ENCODE measurements around the gene CACNA1D.
"Not testable (repeated sequence)": the region's sequence is repeated elsewhere in the genome, so short reads cannot be mapped to it uniquely, and the experiment has no call there.

CACNA1D gene

GRCh38 chr3:53630547-53630946 lies 136.1 kb downstream of the CACNA1D start:
- peaks cover 0 to 2% of the 10 kb centered on the region in 2 donors for H3K27me3 ChIP-seq (ENCODE audit: control insufficient read depth in 1 of 2, insufficient read depth in 2 of 2, low read length in 2 of 2)
- no peak overlapping the region for H3K9ac ChIP-seq (ENCODE audit: low read length in 2 of 2)
- H3K27ac ChIP-seq (ENCODE audit: low read length) = no peak overlapping the region
- peaks cover 0 to 5% of the 10 kb centered on the region in 2 donors for H3K9me3 ChIP-seq (ENCODE audit: control insufficient read depth in 2 of 2, low read length in 2 of 2)
- H3K4me3 ChIP-seq (ENCODE audit: low read length in 2 of 2) = no peak overlapping the region
- H3K4me1 ChIP-seq (ENCODE audit: control insufficient read depth, insufficient read depth, low read length) = peaks cover 10% of the 10 kb centered on the region
- no peaks in the 10 kb centered on the region for H3K36me3 ChIP-seq (ENCODE audit: control insufficient read depth in 2 of 2, insufficient read depth in 2 of 2, low read length in 2 of 2)

GRCh38 chr3:53633197-53633787 lies 138.9 kb downstream of the CACNA1D start:
- peaks cover 0 to 2% of the 10 kb centered on the region in 2 donors for H3K27me3 ChIP-seq (ENCODE audit: control insufficient read depth in 1 of 2, insufficient read depth in 2 of 2, low read length in 2 of 2)

GRCh38 chr3:53635041-53635440 lies 140.6 kb downstream of the CACNA1D start:
- H3K27me3 ChIP-seq (ENCODE audit: control insufficient read depth in 1 of 2, insufficient read depth in 2 of 2, low read length in 2 of 2) = peaks cover 0 to 2% of the 10 kb centered on the region in 2 donors
- no peaks in the 10 kb centered on the region for H3K36me3 ChIP-seq (ENCODE audit: control insufficient read depth in 2 of 2, insufficient read depth in 2 of 2, low read length in 2 of 2)
- no peak overlapping the region for H3K27ac ChIP-seq (ENCODE audit: low read length)
- H3K4me1 ChIP-seq (ENCODE audit: control insufficient read depth, insufficient read depth, low read length) = no peaks in the 10 kb centered on the region
- H3K9me3 ChIP-seq (ENCODE audit: control insufficient read depth in 2 of 2, low read length in 2 of 2) = peaks cover 0 to 5% of the 10 kb centered on the region in 2 donors
- H3K4me3 ChIP-seq (ENCODE audit: low read length in 2 of 2) = no peak overlapping the region
- no peak overlapping the region for H3K9ac ChIP-seq (ENCODE audit: low read length in 2 of 2)

More at GRCh38 chr3:53633197-53633787, 138.9 kb downstream of the CACNA1D start:
- H3K27ac ChIP-seq (ENCODE audit: low read length) = no peak overlapping the region
- H3K36me3 ChIP-seq (ENCODE audit: control insufficient read depth in 2 of 2, insufficient read depth in 2 of 2, low read length in 2 of 2) = no peaks in the 10 kb centered on the region
- H3K4me3 ChIP-seq (ENCODE audit: low read length in 2 of 2) = no peak overlapping the region
- no peak overlapping the region for H3K9ac ChIP-seq (ENCODE audit: low read length in 2 of 2)
- peaks cover 10% of the 10 kb centered on the region for H3K4me1 ChIP-seq (ENCODE audit: control insufficient read depth, insufficient read depth, low read length)
- peaks cover 0 to 5% of the 10 kb centered on the region in 2 donors for H3K9me3 ChIP-seq (ENCODE audit: control insufficient read depth in 2 of 2, low read length in 2 of 2)

GRCh38 chr3:53638806-53639205 lies 144.4 kb downstream of the CACNA1D start:
- H3K4me1 ChIP-seq (ENCODE audit: control insufficient read depth, insufficient read depth, low read length); H3K9ac ChIP-seq (ENCODE audit: low read length in 2 of 2); H3K4me3 ChIP-seq (ENCODE audit: low read length in 2 of 2); H3K36me3 ChIP-seq (ENCODE audit: control insufficient read depth in 2 of 2, insufficient read depth in 2 of 2, low read length in 2 of 2); H3K27ac ChIP-seq (ENCODE audit: low read length); H3K27me3 ChIP-seq (ENCODE audit: control insufficient read depth in 1 of 2, insufficient read depth in 2 of 2, low read length in 2 of 2); H3K9me3 ChIP-seq (ENCODE audit: control insufficient read depth in 2 of 2, low read length in 2 of 2): not testable (repeated sequence)

GRCh38 chr3:53641397-53641796 lies 147.0 kb downstream of the CACNA1D start:
- no peaks in the 10 kb centered on the region for H3K4me1 ChIP-seq (ENCODE audit: control insufficient read depth, insufficient read depth, low read length)
- H3K27ac ChIP-seq (ENCODE audit: low read length) = no peak overlapping the region
- H3K9me3 ChIP-seq (ENCODE audit: control insufficient read depth in 2 of 2, low read length in 2 of 2) = no peaks in the 10 kb centered on the region
- H3K9ac ChIP-seq (ENCODE audit: low read length in 2 of 2) = no peak overlapping the region
- no peak overlapping the region for H3K4me3 ChIP-seq (ENCODE audit: low read length in 2 of 2)
- no peaks in the 10 kb centered on the region for H3K36me3 ChIP-seq (ENCODE audit: control insufficient read depth in 2 of 2, insufficient read depth in 2 of 2, low read length in 2 of 2)
- H3K27me3 ChIP-seq (ENCODE audit: control insufficient read depth in 1 of 2, insufficient read depth in 2 of 2, low read length in 2 of 2) = peaks cover 0 to 2% of the 10 kb centered on the region in 2 donors

- H3K36me3 ChIP-seq (ENCODE audit: control insufficient read depth in 2 of 2, insufficient read depth in 2 of 2, low read length in 2 of 2) = no peaks in the 10 kb centered on the region
Observed at GRCh38 chr3:53642211-53642610, 147.8 kb downstream of the CACNA1D start.

GRCh38 chr3:53643757-53644156 lies 149.3 kb downstream of the CACNA1D start:
- H3K27ac ChIP-seq (ENCODE audit: low read length) = no peak overlapping the region
- H3K9me3 ChIP-seq (ENCODE audit: control insufficient read depth in 2 of 2, low read length in 2 of 2) = no peaks in the 10 kb centered on the region
- no peaks in the 10 kb centered on the region for H3K36me3 ChIP-seq (ENCODE audit: control insufficient read depth in 2 of 2, insufficient read depth in 2 of 2, low read length in 2 of 2)
- H3K4me3 ChIP-seq (ENCODE audit: low read length in 2 of 2) = no peak overlapping the region
- no peak overlapping the region for H3K9ac ChIP-seq (ENCODE audit: low read length in 2 of 2)
- peaks cover 0 to 2% of the 10 kb centered on the region in 2 donors for H3K27me3 ChIP-seq (ENCODE audit: control insufficient read depth in 1 of 2, insufficient read depth in 2 of 2, low read length in 2 of 2)
- H3K4me1 ChIP-seq (ENCODE audit: control insufficient read depth, insufficient read depth, low read length) = peaks cover 6% of the 10 kb centered on the region

More at GRCh38 chr3:53642211-53642610, 147.8 kb downstream of the CACNA1D start:
- no peaks in the 10 kb centered on the region for H3K9me3 ChIP-seq (ENCODE audit: control insufficient read depth in 2 of 2, low read length in 2 of 2)
- no peak overlapping the region for H3K9ac ChIP-seq (ENCODE audit: low read length in 2 of 2)
- no peak overlapping the region for H3K27ac ChIP-seq (ENCODE audit: low read length)
- no peak overlapping the region for H3K4me3 ChIP-seq (ENCODE audit: low read length in 2 of 2)
- no peaks in the 10 kb centered on the region for H3K4me1 ChIP-seq (ENCODE audit: control insufficient read depth, insufficient read depth, low read length)
- peaks cover 0 to 2% of the 10 kb centered on the region in 2 donors for H3K27me3 ChIP-seq (ENCODE audit: control insufficient read depth in 1 of 2, insufficient read depth in 2 of 2, low read length in 2 of 2)

- Histone ChIP-seq H3K9me3 (ENCODE audit: control insufficient read depth in 2 of 2, low read length in 2 of 2) (no peaks in the 10 kb centered on the region), H3K9ac (ENCODE audit: low read length in 2 of 2) (no peak overlapping the region), H3K36me3 (ENCODE audit: control insufficient read depth in 2 of 2, insufficient read depth in 2 of 2, low read length in 2 of 2) (no peaks in the 10 kb centered on the region), H3K27me3 (ENCODE audit: control insufficient read depth in 1 of 2, insufficient read depth in 2 of 2, low read length in 2 of 2) (peaks cover 0 to 2% of the 10 kb centered on the region in 2 donors), H3K27ac (ENCODE audit: low read length) (no peak overlapping the region), H3K4me3 (ENCODE audit: low read length in 2 of 2) (no peak overlapping the region), H3K4me1 (ENCODE audit: control insufficient read depth, insufficient read depth, low read length) (peaks cover 11% of the 10 kb centered on the region)
Observed at GRCh38 chr3:53645754-53646153, 151.3 kb downstream of the CACNA1D start.

- Histone ChIP-seq H3K4me3 (ENCODE audit: low read length in 2 of 2) (no peak overlapping the region), H3K36me3 (ENCODE audit: control insufficient read depth in 2 of 2, insufficient read depth in 2 of 2, low read length in 2 of 2) (no peaks in the 10 kb centered on the region), H3K27ac (ENCODE audit: low read length) (no peak overlapping the region), H3K27me3 (ENCODE audit: control insufficient read depth in 1 of 2, insufficient read depth in 2 of 2, low read length in 2 of 2) (no peaks in the 10 kb centered on the region), H3K9me3 (ENCODE audit: control insufficient read depth in 2 of 2, low read length in 2 of 2) (no peaks in the 10 kb centered on the region), H3K4me1 (ENCODE audit: control insufficient read depth, insufficient read depth, low read length) (peaks cover 12% of the 10 kb centered on the region), H3K9ac (ENCODE audit: low read length in 2 of 2) (no peak overlapping the region)
Observed at GRCh38 chr3:53646723-53647122, 152.3 kb downstream of the CACNA1D start.

GRCh38 chr3:53649816-53650215 lies 155.4 kb downstream of the CACNA1D start:
- Histone ChIP-seq H3K9ac (ENCODE audit: low read length in 2 of 2) (no peak overlapping the region), H3K27ac (ENCODE audit: low read length) (no peak overlapping the region), H3K9me3 (ENCODE audit: control insufficient read depth in 2 of 2, low read length in 2 of 2) (peaks cover 0 to 5% of the 10 kb centered on the region in 2 donors), H3K4me3 (ENCODE audit: low read length in 2 of 2) (no peak overlapping the region), H3K27me3 (ENCODE audit: control insufficient read depth in 1 of 2, insufficient read depth in 2 of 2, low read length in 2 of 2) (no peaks in the 10 kb centered on the region), H3K4me1 (ENCODE audit: control insufficient read depth, insufficient read depth, low read length) (peaks cover 12% of the 10 kb centered on the region), H3K36me3 (ENCODE audit: control insufficient read depth in 2 of 2, insufficient read depth in 2 of 2, low read length in 2 of 2) (no peaks in the 10 kb centered on the region)

- Histone ChIP-seq H3K4me3 (ENCODE audit: low read length in 2 of 2) (no peak overlapping the region), H3K27me3 (ENCODE audit: control insufficient read depth in 1 of 2, insufficient read depth in 2 of 2, low read length in 2 of 2) (no peaks in the 10 kb centered on the region), H3K9ac (ENCODE audit: low read length in 2 of 2) (no peak overlapping the region), H3K4me1 (ENCODE audit: control insufficient read depth, insufficient read depth, low read length) (peaks cover 12% of the 10 kb centered on the region), H3K9me3 (ENCODE audit: control insufficient read depth in 2 of 2, low read length in 2 of 2) (peaks cover 0 to 5% of the 10 kb centered on the region in 2 donors), H3K27ac (ENCODE audit: low read length) (no peak overlapping the region), H3K36me3 (ENCODE audit: control insufficient read depth in 2 of 2, insufficient read depth in 2 of 2, low read length in 2 of 2) (no peaks in the 10 kb centered on the region)
Observed at GRCh38 chr3:53650424-53650823, 156.0 kb downstream of the CACNA1D start.
